Prostate gland (tissue), 2 donors: Measurements from ENCODE around the gene AKIRIN2. TPM values are rescaled to one million over a fixed set of nuclear protein-coding genes. Genes with fewer than 3 reads are reported as not detected.

Experiments used
- DNase-seq: peaks from one replicate; pipeline ENCODE4 v3.0.0-alpha.2; 2019; ENCODE audit warnings: low spot score
- H3K27ac ChIP-seq, 2 donors: fragments of 200-600 bp; sonication (generic); 2 replicates each; pipeline ENCODE4 v1.5.1; 2017 to 2019
- H3K27me3 ChIP-seq: fragments of 200-600 bp; sonication (generic); replicated peaks from 2 replicates; pipeline ENCODE4 v1.5.1; 2019; ENCODE audit not compliant: insufficient read depth
- H3K36me3 ChIP-seq, 2 donors: fragments of 200-600 bp; sonication (generic); 1 replicate in 1 of 2; 2 replicates in 1 of 2; pipeline versions ENCODE4 v1.5.1 to v1.8.1; 2017 to 2019
- H3K4me1 ChIP-seq: fragments of 200-600 bp; sonication (generic); replicated peaks from 2 replicates; pipeline ENCODE4 v1.5.1; 2019
- H3K4me3 ChIP-seq, 2 donors: fragments of 200-600 bp; sonication (generic); 2 replicates each; pipeline ENCODE4 v1.5.1; 2017 to 2019
- H3K9me3 ChIP-seq: fragments of 200-600 bp; sonication (generic); 2 replicates; pipeline ENCODE4 v1.5.1; 2017
- POLR2A ChIP-seq: fragments of 450-650 bp; IDR thresholded peaks from one replicate; pipeline ENCODE4 v1.6.1; 2016; ENCODE audit warnings: antibody characterized with exemption, mild to moderate bottlenecking
- POLR2AphosphoS5 ChIP-seq: sonication (generic); formaldehyde crosslinking; IDR thresholded peaks from one replicate; pipeline ENCODE4 v1.6.1; 2017; ENCODE audit warnings: antibody characterized with exemption
- WGBS: methylation state at CpG from one replicate; pipeline ENCODE4 v1.1.5; 2018; 5-methylcytosine and 5-hydroxymethylcytosine counted together
- intact Hi-C: fragments of 100-400 bp; cut with DNase I; formaldehyde crosslinking; loops from one replicate; pipeline ENCODE4 v1.14.2; 2022
- total RNA-seq, 2 donors: library from RNA; depleted of rRNA; stranded (reverse); fragments of >200 nt; gene quantifications; one replicate each; pipeline ENCODE4 v1.1.0, GENCODE V29; 2016
- TF ChIP-seq, protein P1 (sequence below), 4 experiments: fragments of 200-600 bp in 2 of 4; fragments of 450-650 bp in 2 of 4; sonication (generic) in 2 of 4; IDR thresholded peaks; 1 replicate in 3 of 4; 2 replicates in 1 of 4; pipeline ENCODE4 v1.5.1; 2016 to 2019; ENCODE audit warnings: antibody characterized with exemption in 4 of 4, mild to moderate bottlenecking in 2 of 4, moderate library complexity in 2 of 4

Gene AKIRIN2
- total RNA-seq, 2 donors from 2014 or later, result 28.4 to 44.1 TPM

DNA sequence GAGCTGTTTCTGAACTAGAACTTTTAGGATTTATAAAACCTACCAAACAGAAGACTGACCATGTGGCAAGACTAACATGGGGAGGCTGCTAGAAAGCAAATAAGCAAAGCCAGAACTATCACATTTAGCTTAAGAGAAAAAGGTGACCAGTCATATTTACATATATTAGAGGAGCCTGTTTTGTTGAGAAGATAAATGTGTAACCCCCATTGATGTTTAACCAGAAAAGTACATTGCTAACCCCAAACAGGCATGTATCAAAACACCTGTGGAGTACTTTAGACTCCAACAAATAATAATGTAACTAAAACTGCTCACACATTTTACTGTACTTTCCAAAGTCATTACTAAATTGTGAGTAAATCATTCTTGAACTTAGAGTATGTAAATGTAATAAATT, 35.0 kb downstream of the AKIRIN2 start:
- Histone ChIP-seq H3K4me3 (no peak overlapping the region), H3K27me3 (no peaks in the 10 kb centered on the region), H3K4me1 (no peaks in the 10 kb centered on the region), H3K9me3 (no peaks in the 10 kb centered on the region), H3K36me3 (no peaks in the 10 kb centered on the region), H3K27ac (no peak overlapping the region)
- TF ChIP-seq, protein P1, sequence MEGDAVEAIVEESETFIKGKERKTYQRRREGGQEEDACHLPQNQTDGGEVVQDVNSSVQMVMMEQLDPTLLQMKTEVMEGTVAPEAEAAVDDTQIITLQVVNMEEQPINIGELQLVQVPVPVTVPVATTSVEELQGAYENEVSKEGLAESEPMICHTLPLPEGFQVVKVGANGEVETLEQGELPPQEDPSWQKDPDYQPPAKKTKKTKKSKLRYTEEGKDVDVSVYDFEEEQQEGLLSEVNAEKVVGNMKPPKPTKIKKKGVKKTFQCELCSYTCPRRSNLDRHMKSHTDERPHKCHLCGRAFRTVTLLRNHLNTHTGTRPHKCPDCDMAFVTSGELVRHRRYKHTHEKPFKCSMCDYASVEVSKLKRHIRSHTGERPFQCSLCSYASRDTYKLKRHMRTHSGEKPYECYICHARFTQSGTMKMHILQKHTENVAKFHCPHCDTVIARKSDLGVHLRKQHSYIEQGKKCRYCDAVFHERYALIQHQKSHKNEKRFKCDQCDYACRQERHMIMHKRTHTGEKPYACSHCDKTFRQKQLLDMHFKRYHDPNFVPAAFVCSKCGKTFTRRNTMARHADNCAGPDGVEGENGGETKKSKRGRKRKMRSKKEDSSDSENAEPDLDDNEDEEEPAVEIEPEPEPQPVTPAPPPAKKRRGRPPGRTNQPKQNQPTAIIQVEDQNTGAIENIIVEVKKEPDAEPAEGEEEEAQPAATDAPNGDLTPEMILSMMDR (IDR thresholded peaks at IDR 0.05), result no peak
- TF ChIP-seq POLR2A (no peak), POLR2AphosphoS5 (no peak)
- intact Hi-C loops, result no loop called here
- DNase-seq, result no peak

DNA sequence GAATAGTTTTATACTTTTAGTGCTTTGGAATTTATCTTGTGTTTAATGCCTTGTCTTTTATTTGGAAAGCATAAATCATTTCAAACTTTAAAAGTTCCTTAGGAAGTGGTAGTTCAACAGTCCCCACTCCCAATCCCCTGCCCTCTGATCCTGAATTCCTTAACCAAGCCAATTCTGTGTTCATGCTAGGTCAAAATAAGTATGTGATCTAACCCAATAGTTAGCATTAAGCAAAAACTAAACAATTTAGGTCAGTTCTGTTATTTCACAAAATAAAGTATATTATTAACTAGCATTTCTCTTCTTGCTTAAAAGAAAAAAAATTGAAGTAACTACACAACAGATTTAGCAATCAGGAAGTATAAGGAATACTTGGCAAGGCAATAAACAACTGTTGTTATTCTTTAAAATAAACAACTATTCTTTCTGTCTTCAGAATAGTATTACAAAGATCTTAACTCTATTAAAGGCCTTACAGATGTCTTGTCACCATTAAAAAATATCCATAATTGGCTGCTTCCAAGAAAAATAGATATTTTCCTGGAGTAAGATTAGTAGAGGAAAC, 37.0 kb downstream of the AKIRIN2 start:
- Histone ChIP-seq H3K4me3 (no peak overlapping the region), H3K4me1 (no peaks in the 10 kb centered on the region), H3K9me3 (no peaks in the 10 kb centered on the region), H3K27me3 (no peaks in the 10 kb centered on the region), H3K36me3 (no peaks in the 10 kb centered on the region), H3K27ac (no peak overlapping the region)
- no peak for DNase-seq
- TF ChIP-seq POLR2AphosphoS5 (no peak), POLR2A (no peak)
- TF ChIP-seq, protein P1 (IDR thresholded peaks at IDR 0.05), result no peak
- intact Hi-C loops, result no loop called here

DNA sequence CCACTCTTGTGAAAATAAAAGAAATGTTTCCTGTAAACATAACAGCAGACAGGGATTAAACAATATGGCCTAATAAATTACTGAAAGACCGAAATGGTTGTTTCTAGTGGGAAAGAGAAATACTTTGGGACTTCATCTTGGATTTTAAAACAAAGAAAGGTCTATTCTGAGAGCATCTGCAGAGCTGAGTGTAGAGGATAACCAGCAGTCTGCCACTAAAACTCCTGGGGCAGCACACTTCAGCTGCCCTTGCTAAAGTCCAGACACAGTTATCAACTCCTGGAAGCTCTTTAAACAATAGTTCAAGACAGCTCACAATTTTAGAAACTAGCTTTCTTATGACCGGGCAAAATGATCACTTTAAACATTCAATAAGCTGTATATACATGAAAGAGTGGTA, 38.6 kb downstream of the AKIRIN2 start:
- intact Hi-C loops, result no loop called here
- Histone ChIP-seq H3K4me1 (no peaks in the 10 kb centered on the region), H3K27me3 (no peaks in the 10 kb centered on the region), H3K4me3 (no peak overlapping the region), H3K9me3 (no peaks in the 10 kb centered on the region), H3K27ac (no peak overlapping the region), H3K36me3 (no peaks in the 10 kb centered on the region)
- TF ChIP-seq, protein P1 (IDR thresholded peaks at IDR 0.05), result no peak
- no peak for TF ChIP-seq POLR2A
- no peak for TF ChIP-seq POLR2AphosphoS5
- WGBS, result 58% methylated on average over 2 of the region's 2 CpGs
- no peak for DNase-seq

DNA sequence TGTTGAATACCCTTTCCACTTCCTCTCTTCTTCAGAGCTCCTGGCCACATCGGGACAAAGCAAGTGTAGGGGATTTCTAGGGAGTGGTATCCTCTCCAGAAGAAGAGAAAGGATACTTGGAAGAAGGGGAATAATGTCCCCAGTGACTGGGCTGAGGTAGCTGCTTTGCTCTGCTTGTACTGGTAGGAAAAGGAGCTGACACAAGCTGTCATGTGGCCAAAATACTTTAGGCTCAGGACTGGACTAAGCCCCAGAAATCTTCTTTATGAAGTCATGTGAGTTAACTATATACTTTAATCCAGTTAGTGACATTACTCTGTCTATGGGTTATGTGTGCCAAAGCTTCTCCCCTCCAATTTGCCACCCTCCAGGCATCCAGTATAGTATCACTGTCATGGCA, 40.5 kb downstream of the AKIRIN2 start:
- Histone ChIP-seq H3K4me3 (no peak overlapping the region), H3K9me3 (no peaks in the 10 kb centered on the region), H3K27ac (no peak overlapping the region), H3K27me3 (no peaks in the 10 kb centered on the region), H3K4me1 (no peaks in the 10 kb centered on the region), H3K36me3 (no peaks in the 10 kb centered on the region)
- no peak for DNase-seq
- 89% methylated on average over 1 of the region's 1 CpG for WGBS
- intact Hi-C loops, result no loop called here
- TF ChIP-seq, protein P1 (IDR thresholded peaks at IDR 0.05), result no peak
- TF ChIP-seq POLR2AphosphoS5, result no peak
- TF ChIP-seq POLR2A, result no peak

DNA sequence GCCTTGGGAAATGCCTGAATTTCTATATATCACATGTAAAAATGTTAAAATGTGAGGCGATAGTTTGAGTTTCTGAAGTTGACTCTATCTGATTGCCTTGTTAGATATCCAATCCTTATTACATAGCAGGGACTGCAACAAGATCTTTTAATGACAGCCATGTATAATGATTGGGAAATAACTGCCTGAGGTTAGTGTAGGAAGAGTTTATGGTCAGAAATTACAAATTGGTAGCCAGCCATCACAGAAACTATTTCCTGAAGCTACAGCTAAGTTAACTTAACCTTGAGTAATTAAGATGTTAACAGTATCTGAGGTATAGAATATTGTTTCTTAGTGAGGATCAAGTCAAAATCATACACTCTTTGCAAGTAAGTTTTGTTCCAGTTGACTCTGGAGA, 41.0 kb downstream of the AKIRIN2 start:
- 80% methylated on average over 1 of the region's 1 CpG for WGBS
- Histone ChIP-seq H3K27me3 (no peaks in the 10 kb centered on the region), H3K27ac (no peak overlapping the region), H3K4me3 (no peak overlapping the region), H3K4me1 (no peaks in the 10 kb centered on the region), H3K36me3 (no peaks in the 10 kb centered on the region), H3K9me3 (no peaks in the 10 kb centered on the region)
- intact Hi-C loops, result no loop called here
- TF ChIP-seq POLR2AphosphoS5, result no peak
- no peak for TF ChIP-seq POLR2A
- TF ChIP-seq, protein P1 (IDR thresholded peaks at IDR 0.05), result no peak
- DNase-seq, result no peak
